ENCODE data around the gene RFPL2. TPM values are rescaled to one million over a fixed set of nuclear protein-coding genes. Genes with fewer than 3 reads are reported as not detected.

The RFPL2 gene
- not detected for polyA plus RNA-seq (ENCODE audit: low read depth in 6 of 6)

GRCh38 chr22:32204856-32205722, at the start of gene RFPL2:
Gene RFPL2 (minus strand): TSS chr22:32205073. CDS start chr22:32202451, 2,622 bp downstream.
- Mint-ChIP-seq H3K4me3 (peak within 1 kb of the TSS; percentile 45 to 82 (median 63)), H3K9me3 (peaks cover 0 to 1% (median 0%) of the 10 kb centered on the region in 7 donors), H3K27ac (peak within 1 kb of the TSS in 3 of 6 donors; percentile 22 to 72 (median 32)), H3K27me3 (peaks cover 24 to 71% (median 53%) of the 10 kb centered on the region in 3 donors), H3K4me1 (peaks cover 5 to 22% (median 8%) of the 10 kb centered on the region in 3 donors), H3K36me3 (no peaks in the 10 kb centered on the region)
- DNase-seq: no peak
- peak in 1 of 2 donors; percentile 41 for ATAC-seq (ENCODE audit: low read depth in 2 of 2)

- no peaks in the 10 kb centered on the region for H3K36me3 Mint-ChIP-seq
- no peak overlapping the region for H3K4me3 Mint-ChIP-seq
- no peaks in the 10 kb centered on the region for H3K4me1 Mint-ChIP-seq
- peaks cover 27 to 60% (median 48%) of the 10 kb centered on the region in 3 donors for H3K27me3 Mint-ChIP-seq
- ATAC-seq (ENCODE audit: low read depth in 2 of 2): no peak
- H3K9me3 Mint-ChIP-seq: peaks cover 0 to 17% (median 5%) of the 10 kb centered on the region in 7 donors
- no peak for DNase-seq
- H3K27ac Mint-ChIP-seq: no peak overlapping the region
Measured at GRCh38 chr22:32249231-32249630, 44.4 kb upstream of the RFPL2 start.

- H3K36me3 Mint-ChIP-seq: no peaks in the 10 kb centered on the region
- no peak overlapping the region for H3K4me3 Mint-ChIP-seq
- DNase-seq (no peak), ATAC-seq (ENCODE audit: low read depth in 2 of 2) (no peak)
- H3K27ac Mint-ChIP-seq: no peak overlapping the region
- H3K9me3 Mint-ChIP-seq: peaks cover 0 to 17% (median 5%) of the 10 kb centered on the region in 7 donors
- no peaks in the 10 kb centered on the region for H3K4me1 Mint-ChIP-seq
- peaks cover 27 to 61% (median 46%) of the 10 kb centered on the region in 3 donors for H3K27me3 Mint-ChIP-seq
Measured at GRCh38 chr22:32248276-32248675, 43.4 kb upstream of the RFPL2 start.

- Mint-ChIP-seq H3K27ac (no peak overlapping the region), H3K36me3 (no peaks in the 10 kb centered on the region), H3K4me3 (peak overlapping the region in 1 of 8 donors; percentile 41), H3K27me3 (peaks cover 32 to 57% (median 37%) of the 10 kb centered on the region in 3 donors), H3K4me1 (no peaks in the 10 kb centered on the region), H3K9me3 (peaks cover 0 to 17% (median 5%) of the 10 kb centered on the region in 7 donors)
- ATAC-seq (ENCODE audit: low read depth in 2 of 2) (no peak), DNase-seq (no peak)
Measured at GRCh38 chr22:32246166-32246565, 41.3 kb upstream of the RFPL2 start.

GRCh38 chr22:32245042-32245441, 40.2 kb upstream of the RFPL2 start:
- Mint-ChIP-seq H3K27me3 (peaks cover 28 to 47% (median 40%) of the 10 kb centered on the region in 3 donors), H3K9me3 (peaks cover 0 to 10% (median 3%) of the 10 kb centered on the region in 7 donors), H3K36me3 (no peaks in the 10 kb centered on the region), H3K4me3 (no peak overlapping the region), H3K27ac (no peak overlapping the region), H3K4me1 (no peaks in the 10 kb centered on the region)
- ATAC-seq (ENCODE audit: low read depth in 2 of 2): no peak
- DNase-seq: no peak

GRCh38 chr22:32244547-32244946, 39.7 kb upstream of the RFPL2 start:
- Mint-ChIP-seq H3K4me1 (no peaks in the 10 kb centered on the region), H3K4me3 (no peak overlapping the region), H3K27ac (no peak overlapping the region), H3K27me3 (peaks cover 23 to 42% (median 35%) of the 10 kb centered on the region in 3 donors), H3K9me3 (peaks cover 0 to 5% (median 0%) of the 10 kb centered on the region in 7 donors), H3K36me3 (no peaks in the 10 kb centered on the region)
- no peak for ATAC-seq (ENCODE audit: low read depth in 2 of 2)
- no peak for DNase-seq

- Mint-ChIP-seq H3K27me3 (peaks cover 22 to 27% (median 24%) of the 10 kb centered on the region in 3 donors), H3K4me3 (no peak overlapping the region), H3K4me1 (no peaks in the 10 kb centered on the region), H3K27ac (no peak overlapping the region), H3K36me3 (no peaks in the 10 kb centered on the region), H3K9me3 (peaks cover 0 to 4% (median 0%) of the 10 kb centered on the region in 7 donors)
- DNase-seq (no peak), ATAC-seq (ENCODE audit: low read depth in 2 of 2) (no peak)
Measured at GRCh38 chr22:32240461-32240860, 35.6 kb upstream of the RFPL2 start.

- H3K4me3 Mint-ChIP-seq: no peak overlapping the region
- ATAC-seq (ENCODE audit: low read depth in 2 of 2) (no peak), DNase-seq (no peak)
- peaks cover 34 to 47% (median 44%) of the 10 kb centered on the region in 3 donors for H3K27me3 Mint-ChIP-seq
- H3K4me1 Mint-ChIP-seq: no peaks in the 10 kb centered on the region
- H3K36me3 Mint-ChIP-seq: no peaks in the 10 kb centered on the region
- H3K9me3 Mint-ChIP-seq: peaks cover 0 to 4% (median 0%) of the 10 kb centered on the region in 7 donors
- peak overlapping the region in 1 of 6 donors; percentile 1 for H3K27ac Mint-ChIP-seq
Measured at GRCh38 chr22:32237906-32238305, 33.0 kb upstream of the RFPL2 start.

- Mint-ChIP-seq H3K36me3 (no peaks in the 10 kb centered on the region), H3K4me3 (no peak overlapping the region), H3K27me3 (peaks cover 34 to 54% (median 49%) of the 10 kb centered on the region in 3 donors), H3K4me1 (no peaks in the 10 kb centered on the region), H3K27ac (peak overlapping the region in 1 of 6 donors; percentile 21), H3K9me3 (peaks cover 0 to 4% (median 0%) of the 10 kb centered on the region in 7 donors)
- DNase-seq (no peak), ATAC-seq (ENCODE audit: low read depth in 2 of 2) (no peak)
Measured at GRCh38 chr22:32236970-32237369, 32.1 kb upstream of the RFPL2 start.

GRCh38 chr22:32233091-32233490, 28.2 kb upstream of the RFPL2 start:
- Mint-ChIP-seq H3K27me3 (peaks cover 32 to 66% (median 59%) of the 10 kb centered on the region in 3 donors), H3K4me1 (no peaks in the 10 kb centered on the region), H3K9me3 (no peaks in the 10 kb centered on the region), H3K27ac (no peak overlapping the region), H3K36me3 (no peaks in the 10 kb centered on the region), H3K4me3 (no peak overlapping the region)
- ATAC-seq (ENCODE audit: low read depth in 2 of 2) (no peak), DNase-seq (no peak)

- H3K27me3 Mint-ChIP-seq: peaks cover 32 to 61% (median 57%) of the 10 kb centered on the region in 3 donors
- H3K9me3 Mint-ChIP-seq: no peaks in the 10 kb centered on the region
- H3K36me3 Mint-ChIP-seq: no peaks in the 10 kb centered on the region
- ATAC-seq (ENCODE audit: low read depth in 2 of 2) (no peak), DNase-seq (no peak)
- H3K4me1 Mint-ChIP-seq: no peaks in the 10 kb centered on the region
- H3K4me3 Mint-ChIP-seq: no peak overlapping the region
- peak overlapping the region in 1 of 6 donors; percentile 12 for H3K27ac Mint-ChIP-seq
Measured at GRCh38 chr22:32232191-32232830, 27.4 kb upstream of the RFPL2 start.

GRCh38 chr22:32226326-32227104, 21.6 kb upstream of the RFPL2 start:
- Mint-ChIP-seq H3K27me3 (peaks cover 37 to 56% (median 40%) of the 10 kb centered on the region in 3 donors), H3K9me3 (no peaks in the 10 kb centered on the region), H3K4me3 (no peak overlapping the region), H3K36me3 (no peaks in the 10 kb centered on the region), H3K27ac (no peak overlapping the region), H3K4me1 (no peaks in the 10 kb centered on the region)
- no peak for ATAC-seq (ENCODE audit: low read depth in 2 of 2)
- no peak for DNase-seq

- no peaks in the 10 kb centered on the region for H3K9me3 Mint-ChIP-seq
- no peak for ATAC-seq (ENCODE audit: low read depth in 2 of 2)
- no peak overlapping the region for H3K4me3 Mint-ChIP-seq
- peaks cover 20 to 32% (median 24%) of the 10 kb centered on the region in 3 donors for H3K27me3 Mint-ChIP-seq
- no peak overlapping the region for H3K27ac Mint-ChIP-seq
- no peaks in the 10 kb centered on the region for H3K36me3 Mint-ChIP-seq
- H3K4me1 Mint-ChIP-seq: no peaks in the 10 kb centered on the region
- no peak for DNase-seq
Measured at GRCh38 chr22:32222991-32223390, 18.1 kb upstream of the RFPL2 start.

All from naive B cell (primary cell).